PC-9 (cell line): Measurements from ENCODE around the gene SIPA1L3. TPM values are rescaled to one million over a fixed set of nuclear protein-coding genes. Genes with fewer than 3 reads are reported as not detected.

Source experiments
- BruUV-seq: library from RNA; stranded (reverse); fragments of 400-500 nt; replicated peaks from 2 replicates; lab custom pipeline; 2021; lab: Mats Ljungman, UMichigan
- CTCF ChIA-PET: fragments of 300-600 bp; sonication (Branson Sonifier 250); formaldehyde crosslinking; loops from one replicate; lab custom pipeline; 2022; ENCODE audit warnings: antibody characterized with exemption; lab: Charles Lee
- POLR2A ChIA-PET: fragments of 300-600 bp; sonication (Branson Sonifier 250); formaldehyde crosslinking; loops from one replicate; lab custom pipeline; 2022; ENCODE audit warnings: antibody characterized with exemption; ENCODE audit not compliant: unreplicated experiment; lab: Charles Lee
- DNase-seq, 2 experiments: peaks; one replicate each; pipeline versions ENCODE4 v3.0.0 to v3.0.0-alpha.2; 2015 to 2022; ENCODE audit warnings: mixed read lengths in 1 of 2
- H2AFZ ChIP-seq: fragments of 200-600 bp; sonication (generic); 2 replicates; pipeline ENCODE4 v1.8.1; 2017; ENCODE audit warnings: antibody characterized with exemption
- H3F3A ChIP-seq: fragments of 200-600 bp; sonication (generic); 2 replicates; pipeline ENCODE4 v1.8.1; 2017; ENCODE audit warnings: antibody characterized with exemption, mild to moderate bottlenecking, low read depth; ENCODE audit not compliant: insufficient read depth
- H3K27ac ChIP-seq: fragments of 200-600 bp; sonication (generic); 2 replicates; pipeline ENCODE4 v1.6.1; 2016; ENCODE audit warnings: mixed run types
- H3K27me3 ChIP-seq: fragments of 200-600 bp; sonication (generic); 2 replicates; pipeline ENCODE4 v1.6.1; 2016; ENCODE audit warnings: low read depth, mixed run types; ENCODE audit not compliant: insufficient read depth
- H3K36me3 ChIP-seq: fragments of 200-600 bp; sonication (generic); 2 replicates; pipeline ENCODE4 v1.6.1; 2016; ENCODE audit warnings: low read depth, mixed run types
- H3K4me1 ChIP-seq: fragments of 200-600 bp; sonication (generic); replicated peaks from 2 replicates; pipeline ENCODE4 v1.6.1; 2016; ENCODE audit warnings: mixed run types; ENCODE audit not compliant: insufficient read depth
- H3K4me2 ChIP-seq: fragments of 200-600 bp; sonication (generic); 2 replicates; pipeline ENCODE4 v1.6.1; 2017; ENCODE audit warnings: mixed run types
- H3K4me3 ChIP-seq: fragments of 200-600 bp; sonication (generic); 2 replicates; pipeline ENCODE4 v1.6.1; 2016; ENCODE audit warnings: mixed run types
- H3K79me2 ChIP-seq: fragments of 200-600 bp; sonication (generic); 2 replicates; pipeline ENCODE4 v1.6.1; 2017; ENCODE audit warnings: low read depth, mixed run types
- H3K9me2 ChIP-seq: fragments of 200-600 bp; sonication (generic); 2 replicates; pipeline ENCODE4 v1.8.1; 2017; ENCODE audit warnings: mild to moderate bottlenecking; ENCODE audit not compliant: insufficient read depth
- H3K9me3 ChIP-seq: fragments of 200-600 bp; sonication (generic); 2 replicates; pipeline ENCODE4 v1.8.1; 2016; ENCODE audit warnings: low read depth; ENCODE audit not compliant: insufficient read depth
- H4K20me1 ChIP-seq: fragments of 200-600 bp; sonication (generic); 2 replicates; pipeline ENCODE4 v1.8.1; 2017; ENCODE audit not compliant: insufficient read depth
- CTCF ChIP-seq: fragments of 200-600 bp; sonication (generic); conservative IDR thresholded peaks from 2 replicates; pipeline ENCODE4 v1.6.1; 2017; ENCODE audit warnings: mixed run types, antibody characterized with exemption, mild to moderate bottlenecking, moderate library complexity
- EZH2 ChIP-seq: fragments of 200-600 bp; sonication (generic); IDR thresholded peaks from 2 replicates; pipeline ENCODE4 v1.8.0; 2017; ENCODE audit warnings: antibody characterized with exemption, low read depth
- intact Hi-C: fragments of 100-400 bp; cut with micrococcal nuclease; formaldehyde crosslinking; loops from one replicate; pipeline ENCODE4 v1.10.0; 2022; ENCODE audit not compliant: unreplicated experiment
- total RNA-seq: library from RNA; stranded (reverse); gene quantifications from 2 replicates; pipeline ENCODE4 v1.2.3, GENCODE V29; 2021

The SIPA1L3 gene
- total RNA-seq, 1 experiment from 2014 or later = 55.2 TPM

GRCh38 chr19:38201731-38202130 lies 294.7 kb downstream of the SIPA1L3 start:
- POLR2A ChIA-PET = no interaction called here

GRCh38 chr19:38202504-38202903 lies 295.5 kb downstream of the SIPA1L3 start:
- Histone ChIP-seq H3K79me2 (no peaks in the 10 kb centered on the region), H3F3A (no peaks in the 10 kb centered on the region), H3K4me1 (no peaks in the 10 kb centered on the region), H3K27me3 (no peaks in the 10 kb centered on the region), H4K20me1 (no peaks in the 10 kb centered on the region), H2AFZ (no peak overlapping the region), H3K9me3 (no peaks in the 10 kb centered on the region), H3K9me2 (no peaks in the 10 kb centered on the region), H3K4me2 (no peak overlapping the region), H3K27ac (no peak overlapping the region), H3K4me3 (no peak overlapping the region), H3K36me3 (no peaks in the 10 kb centered on the region)
- TF ChIP-seq CTCF = no peak
- TF ChIP-seq EZH2 = no peak
- intact Hi-C loops = no loop called here
- DNase-seq = no peak
- ChIA-PET POLR2A (no interaction called here), CTCF (interaction anchor here (0.6 kb wide), 1 partner anchor 35 kb away, joined by 3 read pairs; no protein-coding TSS in a partner anchor)
- no TSS peak for BruUV-seq

More at GRCh38 chr19:38201731-38202130, 294.7 kb downstream of the SIPA1L3 start:
- Histone ChIP-seq H3F3A (no peaks in the 10 kb centered on the region), H2AFZ (no peak overlapping the region), H3K9me2 (no peaks in the 10 kb centered on the region), H3K27ac (no peak overlapping the region), H3K79me2 (no peaks in the 10 kb centered on the region), H4K20me1 (no peaks in the 10 kb centered on the region), H3K36me3 (no peaks in the 10 kb centered on the region), H3K27me3 (no peaks in the 10 kb centered on the region), H3K4me1 (no peaks in the 10 kb centered on the region), H3K4me2 (no peak overlapping the region), H3K9me3 (no peaks in the 10 kb centered on the region), H3K4me3 (no peak overlapping the region)
- BruUV-seq = no TSS peak
- CTCF ChIA-PET = interaction anchor here (0.6 kb wide), 1 partner anchor 36 kb away, joined by 3 read pairs; no protein-coding TSS in a partner anchor
- intact Hi-C loops = no loop called here
- no peak for DNase-seq
- no peak for TF ChIP-seq EZH2

GRCh38 chr19:38203197-38203596 lies 296.2 kb downstream of the SIPA1L3 start:
- H3K79me2 ChIP-seq = no peaks in the 10 kb centered on the region
- no peaks in the 10 kb centered on the region for H3F3A ChIP-seq
- H3K4me3 ChIP-seq = no peak overlapping the region
- intact Hi-C loops = no loop called here
- H3K4me2 ChIP-seq = no peak overlapping the region
- H3K4me1 ChIP-seq = no peaks in the 10 kb centered on the region
- H2AFZ ChIP-seq = no peak overlapping the region
- no peaks in the 10 kb centered on the region for H3K36me3 ChIP-seq
- H3K9me2 ChIP-seq = no peaks in the 10 kb centered on the region
- TF ChIP-seq EZH2 (no peak), CTCF (no peak)
- no peak for DNase-seq
- ChIA-PET CTCF (no interaction called here), POLR2A (no interaction called here)
- no peaks in the 10 kb centered on the region for H4K20me1 ChIP-seq
- no peaks in the 10 kb centered on the region for H3K9me3 ChIP-seq
- H3K27me3 ChIP-seq = no peaks in the 10 kb centered on the region
- H3K27ac ChIP-seq = no peak overlapping the region
- no TSS peak for BruUV-seq

- H3K9me3 ChIP-seq = no peaks in the 10 kb centered on the region
- H3K36me3 ChIP-seq = no peaks in the 10 kb centered on the region
- no peak overlapping the region for H2AFZ ChIP-seq
- H3K27ac ChIP-seq = no peak overlapping the region
- no peaks in the 10 kb centered on the region for H3K79me2 ChIP-seq
- no peak overlapping the region for H3K4me3 ChIP-seq
- no peaks in the 10 kb centered on the region for H3K27me3 ChIP-seq
- intact Hi-C loops = no loop called here
- no peaks in the 10 kb centered on the region for H4K20me1 ChIP-seq
- no TSS peak for BruUV-seq
- no peak overlapping the region for H3K4me2 ChIP-seq
- H3K4me1 ChIP-seq = no peaks in the 10 kb centered on the region
- ChIA-PET CTCF (no interaction called here), POLR2A (no interaction called here)
- TF ChIP-seq EZH2 (no peak), CTCF (no peak)
- no peaks in the 10 kb centered on the region for H3K9me2 ChIP-seq
- no peak for DNase-seq
- no peaks in the 10 kb centered on the region for H3F3A ChIP-seq
Measured at GRCh38 chr19:38204096-38204495, 297.1 kb downstream of the SIPA1L3 start.
